Small intestine (tissue), 16 donors: ENCODE measurements around the gene ITIH6. TPM values are rescaled to one million over a fixed set of nuclear protein-coding genes. Genes with fewer than 3 reads are reported as not detected.
"Not testable (repeated sequence)": the region's sequence is repeated elsewhere in the genome, so short reads cannot be mapped to it uniquely, and the experiment has no call there.

Experiments
- DNase-seq, 2 donors: peaks; one replicate each; pipeline versions ENCODE4 v3.0.0 to v3.0.0-alpha.2; 2013
- FAIRE-seq: peaks from 2 replicates; lab custom pipeline; 2012; peaks lifted over from hg19 to GRCh38; lab: Jason Lieb, UNC
- H3K27ac ChIP-seq, 3 donors: one replicate each; pipeline ENCODE4 v1.5.1; 2013; ENCODE audit warnings: low read length in 2 of 3, mild to moderate bottlenecking in 2 of 3, control low read depth in 1 of 3, inconsistent platforms in 1 of 3, low read depth in 1 of 3, moderate library complexity in 1 of 3
- H3K27me3 ChIP-seq, 3 donors: one replicate each; pipeline ENCODE4 v1.6.1; 2013; ENCODE audit warnings: low read length in 3 of 3, inconsistent platforms in 1 of 3; ENCODE audit not compliant: control insufficient read depth in 3 of 3, insufficient read depth in 3 of 3
- H3K36me3 ChIP-seq, 3 donors: one replicate each; pipeline ENCODE4 v1.6.1; 2013; ENCODE audit warnings: low read length in 3 of 3, inconsistent platforms in 1 of 3, low read depth in 1 of 3, mild to moderate bottlenecking in 1 of 3, moderate library complexity in 1 of 3; ENCODE audit not compliant: control insufficient read depth in 3 of 3, insufficient read depth in 2 of 3
- H3K4me1 ChIP-seq, 3 donors: one replicate each; pipeline ENCODE4 v1.6.1; 2013; ENCODE audit warnings: low read length in 2 of 3, inconsistent platforms in 1 of 3, low read depth in 1 of 3, mild to moderate bottlenecking in 1 of 3, moderate library complexity in 1 of 3; ENCODE audit not compliant: control insufficient read depth in 3 of 3, insufficient read depth in 2 of 3
- H3K4me3 ChIP-seq, 3 donors: one replicate each; pipeline ENCODE4 v1.5.1; 2013; ENCODE audit warnings: low read length in 3 of 3, control low read depth in 1 of 3, inconsistent platforms in 1 of 3, low read depth in 1 of 3, mild to moderate bottlenecking in 1 of 3, moderate library complexity in 1 of 3
- H3K9me3 ChIP-seq, 2 donors: one replicate each; pipeline ENCODE4 v1.6.1; 2013; ENCODE audit warnings: low read depth in 1 of 2, low read length in 1 of 2; ENCODE audit not compliant: control insufficient read depth in 2 of 2, insufficient read depth in 1 of 2
- WGBS, 3 donors: extraction: QIAGEN DNeasy Blood & Tissue Kit; methylation state at CpG; one replicate each; pipeline ENCODE4 v1.1.7; 2013; 5-methylcytosine and 5-hydroxymethylcytosine counted together
- long read RNA-seq, 10 donors: transcript quantifications; one replicate each; lab custom pipeline, GENCODE V29; 2026
- polyA plus RNA-seq, 4 donors: library from polyadenylated mRNA; stranded (reverse) in 3 of 4; unstranded in 1 of 4; fragments of 200-250 nt in 3 of 4; fragments of 120-200 nt in 1 of 4; gene quantifications; one replicate each; pipeline versions ENCODE4 v1.2.1 to v1.2.3, GENCODE V29; 2013
- donor health status: healthy with polysubstance abuse.
- donor health status: control.
- donor health status: control.
- donor health status: Bipolar disorder and iron deficiency.
- donor health status: healthy.

The ITIH6 gene, protein sequence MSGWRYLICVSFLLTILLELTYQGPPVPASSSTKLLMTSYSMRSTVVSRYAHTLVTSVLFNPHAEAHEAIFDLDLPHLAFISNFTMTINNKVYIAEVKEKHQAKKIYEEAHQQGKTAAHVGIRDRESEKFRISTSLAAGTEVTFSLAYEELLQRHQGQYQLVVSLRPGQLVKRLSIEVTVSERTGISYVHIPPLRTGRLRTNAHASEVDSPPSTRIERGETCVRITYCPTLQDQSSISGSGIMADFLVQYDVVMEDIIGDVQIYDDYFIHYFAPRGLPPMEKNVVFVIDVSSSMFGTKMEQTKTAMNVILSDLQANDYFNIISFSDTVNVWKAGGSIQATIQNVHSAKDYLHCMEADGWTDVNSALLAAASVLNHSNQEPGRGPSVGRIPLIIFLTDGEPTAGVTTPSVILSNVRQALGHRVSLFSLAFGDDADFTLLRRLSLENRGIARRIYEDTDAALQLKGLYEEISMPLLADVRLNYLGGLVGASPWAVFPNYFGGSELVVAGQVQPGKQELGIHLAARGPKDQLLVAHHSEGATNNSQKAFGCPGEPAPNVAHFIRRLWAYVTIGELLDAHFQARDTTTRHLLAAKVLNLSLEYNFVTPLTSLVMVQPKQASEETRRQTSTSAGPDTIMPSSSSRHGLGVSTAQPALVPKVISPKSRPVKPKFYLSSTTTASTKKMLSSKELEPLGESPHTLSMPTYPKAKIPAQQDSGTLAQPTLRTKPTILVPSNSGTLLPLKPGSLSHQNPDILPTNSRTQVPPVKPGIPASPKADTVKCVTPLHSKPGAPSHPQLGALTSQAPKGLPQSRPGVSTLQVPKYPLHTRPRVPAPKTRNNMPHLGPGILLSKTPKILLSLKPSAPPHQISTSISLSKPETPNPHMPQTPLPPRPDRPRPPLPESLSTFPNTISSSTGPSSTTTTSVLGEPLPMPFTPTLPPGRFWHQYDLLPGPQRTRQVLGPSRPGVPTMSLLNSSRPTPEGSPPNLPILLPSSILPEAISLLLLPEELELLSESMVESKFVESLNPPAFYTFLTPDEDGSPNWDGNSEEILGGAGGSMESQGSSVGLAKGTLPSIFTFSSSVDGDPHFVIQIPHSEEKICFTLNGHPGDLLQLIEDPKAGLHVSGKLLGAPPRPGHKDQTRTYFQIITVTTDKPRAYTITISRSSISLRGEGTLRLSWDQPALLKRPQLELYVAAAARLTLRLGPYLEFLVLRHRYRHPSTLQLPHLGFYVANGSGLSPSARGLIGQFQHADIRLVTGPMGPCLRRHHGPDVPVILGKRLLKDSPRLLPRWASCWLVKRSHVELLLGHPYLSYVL
- polyA plus RNA-seq: under 1 TPM in 1 of 4 donors, not detected in 3; 0.03 TPM
- long read RNA-seq, donor 1, partial matches to known transcripts: 560 of 590 reads
- long read RNA-seq, donor 1, other reads (novel, unspliced or antisense): 30 of 590 reads
- long read RNA-seq, donor 2: 0 reads
- long read RNA-seq, donor 3: 0 reads
- long read RNA-seq, donor 4: 0 reads
- long read RNA-seq, donor 5: 0 reads
- long read RNA-seq, donor 6, partial matches to known transcripts: 229 of 270 reads
- long read RNA-seq, donor 6, other reads (novel, unspliced or antisense): 41 of 270 reads
- long read RNA-seq, donor 7: 0 reads
- long read RNA-seq, donor 8: 0 reads
- long read RNA-seq, donor 9: 0 reads
- long read RNA-seq, donor 10, partial matches to known transcripts: 232 of 232 reads
- long read RNA-seq, donor 10, other reads (novel, unspliced or antisense): 0 of 232 reads

DNA sequence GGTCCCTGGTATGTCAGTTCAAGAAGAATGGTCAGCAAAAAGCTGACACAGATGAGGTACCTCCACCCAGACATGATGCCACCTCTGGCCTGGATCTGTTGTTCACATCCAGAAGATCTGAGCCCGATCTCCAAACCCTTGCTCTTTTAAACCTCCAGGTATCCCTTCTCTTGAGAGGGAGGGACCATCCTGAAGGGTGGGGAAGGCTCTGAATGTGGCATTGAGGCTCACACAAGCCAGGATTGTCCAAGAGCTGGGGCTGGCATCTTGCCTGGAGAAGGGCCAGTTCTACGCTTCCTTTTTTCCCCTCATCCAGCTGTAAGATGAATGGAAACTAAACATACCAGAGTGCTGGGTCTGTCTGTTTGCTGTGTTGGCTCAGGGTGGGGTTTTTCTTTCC is at the start of gene ITIH6:
TSS of gene ITIH6 (minus strand) at position 119 of the 400 bp plus-strand sequence. CDS start at position 74, 45 bp downstream.
- Histone ChIP-seq H3K27me3 (no peaks in the 10 kb centered on the region), H3K27ac (no peak within 1 kb of the TSS), H3K4me3 (no peak within 1 kb of the TSS), H3K9me3 (no peaks in the 10 kb centered on the region), H3K4me1 (no peaks in the 10 kb centered on the region), H3K36me3 (no peaks in the 10 kb centered on the region)
- WGBS, 3 donors: 59 to 69% (median 65%) methylated on average over 2 of the region's 2 CpGs
- DNase-seq (no peak), FAIRE-seq (no peak)

DNA sequence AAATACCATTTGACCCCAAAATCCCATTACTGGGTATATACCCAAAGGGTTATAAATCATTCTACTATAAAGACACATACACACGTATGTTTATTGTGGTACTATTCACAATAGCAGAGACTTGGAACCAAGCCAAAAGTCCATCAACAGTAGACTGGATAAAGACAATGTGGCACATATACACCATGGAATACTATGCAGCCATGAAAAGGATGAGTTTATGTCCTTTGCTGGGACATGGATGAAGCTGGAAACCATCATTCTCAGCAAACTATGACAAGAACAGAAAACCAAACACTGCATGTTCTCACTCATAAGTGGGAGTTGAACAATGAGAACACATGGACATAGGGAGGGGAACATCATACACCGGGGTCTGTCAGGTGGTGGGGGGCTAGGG is 49.6 kb upstream of the ITIH6 start:
- H3K9me3 ChIP-seq, FAIRE-seq, H3K27ac ChIP-seq, H3K27me3 ChIP-seq, H3K4me3 ChIP-seq, H3K36me3 ChIP-seq, H3K4me1 ChIP-seq, DNase-seq: not testable (repeated sequence)
- 39 to 79% (median 64%) methylated on average over 2 of the region's 2 CpGs for WGBS, 3 donors

DNA sequence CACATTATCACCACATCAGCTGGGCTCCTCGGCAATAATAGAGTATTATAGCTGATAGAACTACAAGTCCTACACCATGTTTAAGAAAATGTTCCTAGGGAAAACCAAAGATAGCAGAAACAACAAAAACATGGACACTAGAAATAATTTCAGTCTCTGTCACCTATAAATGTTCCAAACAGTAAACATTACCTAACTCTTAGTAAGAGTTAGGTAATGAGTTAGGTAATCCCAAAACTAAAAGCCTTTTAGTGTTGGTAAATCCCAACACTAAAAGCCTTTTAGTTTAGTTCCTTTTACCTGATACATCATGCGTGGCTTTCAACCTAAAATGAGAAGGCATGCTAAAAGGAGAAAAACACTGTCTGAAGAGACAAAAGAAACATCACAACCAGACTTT is 45.0 kb upstream of the ITIH6 start:
- Histone ChIP-seq H3K4me1 (no peaks in the 10 kb centered on the region), H3K27ac (no peak overlapping the region), H3K4me3 (no peak overlapping the region), H3K36me3 (no peaks in the 10 kb centered on the region), H3K9me3 (no peaks in the 10 kb centered on the region), H3K27me3 (no peaks in the 10 kb centered on the region)
- DNase-seq (no peak), FAIRE-seq (no peak)
- WGBS, 3 donors: 64 to 84% (median 70%) methylated on average over 2 of the region's 2 CpGs

DNA sequence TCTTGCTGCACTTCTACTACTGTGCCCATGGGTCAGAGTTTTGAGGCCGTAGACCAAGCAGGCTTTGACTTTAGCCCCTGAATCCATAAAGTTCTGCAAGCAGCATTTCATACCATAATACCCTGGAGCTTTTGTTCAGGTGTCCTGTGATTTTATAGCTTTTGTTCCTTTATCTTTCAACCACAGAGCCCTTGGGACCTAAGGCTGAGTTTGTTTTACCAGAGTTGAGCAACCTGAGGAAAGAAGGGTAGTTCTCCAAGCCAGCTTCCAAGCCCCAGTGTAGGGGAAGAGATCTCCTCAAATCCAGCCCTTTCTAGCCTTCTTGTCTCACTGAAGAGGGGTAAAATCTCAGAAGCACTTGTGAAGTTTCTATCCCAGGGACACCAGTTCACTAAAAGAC is 44.6 kb upstream of the ITIH6 start:
- 31 to 76% (median 36%) methylated on average over 1 of the region's 1 CpG for WGBS, 3 donors
- Histone ChIP-seq H3K4me1 (no peaks in the 10 kb centered on the region), H3K9me3 (no peaks in the 10 kb centered on the region), H3K36me3 (no peaks in the 10 kb centered on the region), H3K27ac (no peak overlapping the region), H3K4me3 (no peak overlapping the region), H3K27me3 (no peaks in the 10 kb centered on the region)
- FAIRE-seq (no peak), DNase-seq (peak in 1 of 2 donors; percentile 26)

DNA sequence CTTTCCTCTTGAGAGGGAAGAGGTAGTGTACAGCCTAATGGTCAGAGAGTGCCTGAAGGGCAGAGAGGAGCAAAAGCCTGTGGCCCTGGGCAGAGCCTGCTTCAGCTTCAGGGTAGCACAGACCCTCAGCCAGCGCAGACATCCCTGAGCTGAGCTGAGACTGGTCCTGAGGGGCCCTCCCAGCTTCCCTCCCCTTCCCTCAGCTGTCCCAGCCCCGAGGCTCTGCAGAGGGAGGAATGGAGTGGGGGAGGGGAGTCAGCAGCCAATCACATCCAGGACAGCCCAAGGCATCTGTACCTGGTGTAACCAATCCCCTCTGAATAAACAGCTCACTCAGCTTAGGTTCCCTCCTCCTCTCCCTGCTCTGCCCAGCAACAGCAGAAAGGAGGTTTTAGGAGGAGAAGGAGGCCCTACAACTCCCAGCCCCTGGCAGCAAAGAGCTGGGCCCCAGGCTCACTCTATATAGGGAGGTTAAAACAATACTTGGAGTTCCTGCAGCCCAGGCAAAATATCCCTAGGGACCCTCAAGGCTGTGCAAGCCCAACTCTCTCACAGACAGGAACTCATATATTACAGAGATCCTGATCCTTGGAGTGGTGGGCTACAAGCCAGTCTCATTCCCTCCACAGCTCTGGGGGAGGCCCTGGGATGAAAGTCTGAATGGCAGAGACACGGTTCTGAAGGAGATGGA is 43.3 kb upstream of the ITIH6 start:
- not testable (repeated sequence) for H3K4me1 ChIP-seq, H3K36me3 ChIP-seq, H3K27me3 ChIP-seq, H3K9me3 ChIP-seq, H3K4me3 ChIP-seq, DNase-seq, FAIRE-seq
- WGBS, 3 donors: 20 to 44% (median 42%) methylated on average over 1 to 3 of the region's 3 CpGs
- H3K27ac ChIP-seq: peak overlapping the region in 1 of 3 donors; percentile 19

DNA sequence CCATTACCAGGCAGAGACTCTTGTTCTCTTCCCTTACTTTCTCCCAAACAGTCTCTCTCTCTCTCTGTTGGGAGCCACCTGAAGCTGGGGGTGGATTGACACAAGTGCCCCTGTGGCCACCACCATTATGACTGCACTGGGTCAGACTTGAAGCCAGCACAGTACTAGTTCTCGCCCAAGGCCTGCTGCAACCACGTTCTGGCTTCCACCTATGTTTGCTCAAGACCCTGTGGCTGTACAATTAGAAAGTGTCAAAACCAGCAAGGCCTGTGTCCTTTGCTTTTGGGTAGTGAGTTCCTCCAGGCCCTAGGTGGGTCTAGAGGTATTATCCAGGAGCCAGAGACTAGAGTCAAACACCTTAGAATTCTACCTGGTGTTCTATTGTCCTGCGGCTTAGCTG is 40.5 kb upstream of the ITIH6 start:
- Histone ChIP-seq H3K27ac (no peak overlapping the region), H3K4me1 (no peaks in the 10 kb centered on the region), H3K4me3 (no peak overlapping the region), H3K9me3 (no peaks in the 10 kb centered on the region), H3K36me3 (no peaks in the 10 kb centered on the region), H3K27me3 (no peaks in the 10 kb centered on the region)
- WGBS, 3 donors: 66 to 87% (median 71%) methylated on average over 3 of the region's 3 CpGs
- DNase-seq (no peak), FAIRE-seq (no peak)

DNA sequence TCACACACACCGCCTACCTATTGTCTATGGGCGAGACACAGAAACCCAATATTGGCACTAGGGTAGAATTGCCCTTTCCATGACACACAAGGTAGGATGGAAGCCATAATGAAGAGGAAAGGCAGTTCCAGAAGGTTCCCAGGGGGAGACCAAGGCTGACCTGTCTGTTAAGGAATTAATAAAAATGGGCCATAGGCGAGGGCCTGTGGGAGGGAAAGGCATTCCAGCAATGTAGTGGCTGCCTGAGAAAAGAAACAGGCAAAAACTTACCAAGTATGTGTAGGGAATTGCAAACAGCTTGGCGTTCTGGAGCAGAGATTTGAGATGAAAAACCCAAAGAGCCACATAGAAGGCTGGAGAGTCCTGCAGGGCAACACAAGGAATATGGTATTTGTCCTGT is 28.5 kb upstream of the ITIH6 start:
- Histone ChIP-seq H3K36me3 (no peaks in the 10 kb centered on the region), H3K9me3 (no peaks in the 10 kb centered on the region), H3K27me3 (no peaks in the 10 kb centered on the region), H3K4me1 (no peaks in the 10 kb centered on the region), H3K27ac (no peak overlapping the region), H3K4me3 (no peak overlapping the region)
- 66 to 89% (median 74%) methylated on average over 4 of the region's 4 CpGs for WGBS, 3 donors
- DNase-seq (no peak), FAIRE-seq (no peak)
